Stimulated activated CD8-positive, alpha-beta memory T cell treated with anti-CD3 and anti-CD28 coated beads, Interleukin-4, amount 100 ng/mL, for 24 hours (primary cell): Measurements from ENCODE around the gene DEUP1.

Source experiments
- DNase-seq: peaks from one replicate; pipeline ENCODE4 v3.0.0-alpha.2; 2020; ENCODE audit warnings: low read depth

The DEUP1 gene

GRCh38 chr11:93478841-93479240, 148.3 kb downstream of the DEUP1 start:
- DNase-seq: no peak

DNA sequence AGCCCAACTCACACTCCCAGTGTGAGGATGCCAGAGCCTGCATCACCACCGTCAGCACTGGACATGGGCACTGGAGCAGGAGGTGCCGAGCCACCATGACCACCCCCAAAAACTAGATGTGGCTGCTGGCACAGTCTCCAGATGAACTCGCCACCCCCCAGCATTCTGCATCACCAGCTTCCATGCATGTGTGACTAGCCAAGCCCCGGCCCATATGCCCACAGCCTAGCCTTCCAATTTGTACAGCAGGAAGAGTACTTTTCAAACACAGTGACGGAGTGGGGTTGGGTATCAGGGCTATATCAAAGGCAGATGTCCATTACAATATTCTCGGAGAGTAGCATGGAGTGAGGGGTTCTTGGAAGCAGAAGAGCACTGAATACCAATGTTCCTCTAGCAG, 149.7 kb downstream of the DEUP1 start:
- no peak for DNase-seq

DNA sequence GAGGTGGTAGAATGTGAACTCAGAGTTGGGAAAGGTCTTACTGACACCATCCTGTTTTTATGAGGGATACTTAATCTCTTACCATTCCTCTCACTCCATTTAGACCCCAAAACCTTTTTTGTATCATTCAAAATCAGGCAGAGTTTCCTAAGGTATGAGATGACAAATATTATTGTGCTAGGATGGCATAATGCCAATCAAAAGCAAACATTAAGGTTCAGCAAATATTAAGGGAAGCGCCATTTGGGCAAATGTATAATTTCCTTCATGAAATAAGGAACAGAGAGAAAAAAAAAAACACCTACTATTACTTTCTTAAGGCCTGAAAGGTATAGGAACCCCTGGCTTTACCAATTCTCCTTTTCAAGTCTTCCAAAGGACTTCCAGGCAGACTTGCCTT, 150.2 kb downstream of the DEUP1 start:
- DNase-seq: no peak

DNA sequence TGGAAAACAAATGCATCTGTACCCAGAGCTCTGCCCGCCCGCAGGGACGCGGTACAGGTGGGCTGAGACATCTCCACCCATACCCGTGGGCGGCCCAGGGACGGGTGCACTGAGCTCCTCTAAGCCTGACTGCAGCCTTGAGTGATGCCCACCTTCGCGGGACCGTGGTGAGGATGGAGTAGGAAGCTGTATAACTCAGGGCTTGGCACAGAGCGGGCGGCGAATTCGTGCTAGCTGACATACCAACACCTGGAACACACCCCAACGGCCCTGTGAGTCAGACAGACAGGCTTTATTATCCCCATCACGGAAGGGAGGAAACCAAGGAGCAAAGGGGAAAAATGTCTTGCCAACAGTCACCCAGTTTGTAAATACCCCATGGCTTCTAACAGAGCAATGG, 150.7 kb downstream of the DEUP1 start:
- DNase-seq: no peak

GRCh38 chr11:93481696-93482095, 151.2 kb downstream of the DEUP1 start:
- DNase-seq: no peak

GRCh38 chr11:93482556-93482955, 152.0 kb downstream of the DEUP1 start:
- no peak for DNase-seq

GRCh38 chr11:93484716-93485115, 154.2 kb downstream of the DEUP1 start:
- DNase-seq: no peak

DNA sequence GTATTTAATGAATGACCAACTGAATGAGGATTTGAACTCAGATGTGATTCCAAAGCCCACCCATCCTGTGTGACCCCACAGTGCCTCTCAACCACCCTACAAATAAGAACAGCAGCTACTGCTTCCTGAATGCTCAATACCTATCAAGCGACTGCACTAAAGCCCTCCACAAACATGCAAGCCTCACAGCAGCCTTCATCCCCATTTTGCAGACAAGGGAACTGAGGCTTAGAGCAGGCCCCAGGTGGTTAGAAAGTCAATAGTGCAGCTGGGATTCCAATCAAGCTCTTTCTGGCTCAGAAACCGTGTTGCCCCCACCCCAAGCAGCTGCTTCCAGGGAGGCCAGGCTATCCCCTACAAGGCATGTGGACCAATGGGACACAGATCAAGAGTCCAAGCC, 155.4 kb downstream of the DEUP1 start:
- no peak for DNase-seq

DNA sequence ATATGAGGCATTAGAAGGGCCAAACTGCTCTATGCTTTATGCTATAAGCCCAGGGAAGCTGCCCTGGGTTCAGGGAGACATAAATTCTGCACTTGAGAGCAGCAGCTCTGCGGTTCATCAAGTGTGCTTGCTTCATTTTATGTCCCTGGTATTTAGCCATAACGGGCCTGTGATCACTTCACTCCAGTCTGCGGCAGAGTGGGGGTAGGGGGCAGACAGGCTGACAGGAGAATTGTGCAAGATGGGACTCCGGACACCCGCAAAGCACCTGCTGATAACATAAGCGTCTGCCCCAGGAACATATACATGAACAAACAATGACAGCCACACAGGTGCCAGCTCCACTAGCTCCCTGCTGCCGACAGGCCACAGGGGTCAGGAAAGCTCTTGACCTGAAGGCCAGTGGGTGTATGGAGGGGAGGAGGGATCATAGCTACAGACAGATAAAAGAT, 156.5 kb downstream of the DEUP1 start:
- no peak for DNase-seq
